SU-DHL-6 (cell line): ENCODE measurements around the gene GALNT14.

Experiments
- CTCF ChIP-seq: fragments of 200-600 bp; sonication (generic); IDR thresholded peaks from one replicate; pipeline ENCODE4 v1.5.1; 2017; ENCODE audit warnings: antibody characterized with exemption, mild to moderate bottlenecking, low read length, moderate library complexity; ENCODE audit not compliant: insufficient read depth, poor library complexity, severe bottlenecking
- EZH2phosphoT487 ChIP-seq: fragments of 200-600 bp; sonication (generic), shearing (Covaris generic); conservative IDR thresholded peaks from 2 replicates; pipeline ENCODE4 v1.6.1; 2018; ENCODE audit warnings: mild to moderate bottlenecking, antibody characterized with exemption, low read length, moderate library complexity, mixed read lengths

- no peak for TF ChIP-seq CTCF
- TF ChIP-seq EZH2phosphoT487, result no peak
Measured at GRCh38 chr2:31078011-31078410, 60.2 kb downstream of the GALNT14 start.
